GM21786 (cell line): ENCODE data around the gene SMTN.
A peak's percentile ranks its signal among the peaks of the same experiment; 100 is the strongest.
"Not testable (repeated sequence)": the region's sequence is repeated elsewhere in the genome, so short reads cannot be mapped to it uniquely, and the experiment has no call there.

Source experiments
- ATAC-seq: cut with Tn5 transposase; IDR thresholded peaks from one replicate; pipeline ENCODE4 v1.9.1; 2021; ENCODE audit not compliant: unreplicated experiment

Gene SMTN

DNA sequence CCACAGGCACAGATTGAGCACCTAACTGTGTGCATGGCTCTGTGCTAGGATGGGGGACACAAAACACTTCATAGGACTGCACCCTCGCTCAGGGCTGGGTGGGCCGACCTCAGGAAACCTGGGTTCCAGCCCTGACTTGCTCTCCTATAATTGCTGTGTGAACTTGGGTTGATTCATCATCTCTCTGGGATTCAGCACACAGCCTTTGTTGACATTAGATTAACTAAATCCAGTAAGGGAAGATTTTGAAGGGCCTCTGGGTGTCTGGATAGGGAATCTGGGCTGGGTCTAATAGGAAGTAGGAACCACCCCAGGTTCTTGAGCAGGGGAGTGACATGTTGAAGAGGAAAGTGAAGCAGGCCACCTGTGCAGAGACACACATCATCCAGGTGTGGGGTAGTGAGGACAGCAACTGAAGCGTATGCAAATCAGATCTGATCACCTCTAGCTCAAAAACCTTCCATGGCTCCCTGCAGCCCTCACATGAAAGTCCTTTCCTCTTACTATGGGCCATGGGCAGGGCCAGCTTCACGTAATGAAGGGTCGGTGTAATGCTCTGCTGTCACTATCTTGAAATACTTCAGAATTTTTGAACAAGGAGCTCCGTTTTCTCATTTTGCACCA, 11.3 kb upstream of the SMTN start:
- ATAC-seq = not testable (repeated sequence)

DNA sequence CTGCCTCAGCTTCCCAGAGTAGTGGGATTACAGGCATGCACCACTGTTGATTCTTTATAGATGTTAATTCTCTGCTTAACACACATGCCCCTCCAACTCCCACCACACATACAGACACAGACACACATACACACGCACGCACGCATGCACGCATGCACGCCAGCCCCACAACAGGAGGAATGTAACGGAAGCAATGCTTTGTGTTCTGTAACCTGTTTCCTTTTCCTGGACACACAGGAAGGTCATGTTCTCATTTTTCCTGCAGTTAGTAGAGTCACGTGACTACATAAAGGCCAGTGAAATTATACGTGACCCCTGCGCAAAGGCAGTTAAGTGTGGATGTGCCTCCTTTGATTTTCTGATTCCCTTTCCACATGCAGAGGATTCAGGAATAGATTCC, 8.0 kb upstream of the SMTN start:
- ATAC-seq = not testable (repeated sequence)

- ATAC-seq = not testable (repeated sequence)
These were observed 7.5 kb upstream of the SMTN start for GRCh38 chr22:31073545-31074145.

GRCh38 chr22:31075961-31076360, 5.2 kb upstream of the SMTN start:
- no peak for ATAC-seq

GRCh38 chr22:31077681-31078080, 3.4 kb upstream of the SMTN start:
- ATAC-seq = no peak

GRCh38 chr22:31078389-31078788, 2.7 kb upstream of the SMTN start:
- not testable (repeated sequence) for ATAC-seq

- no peak for ATAC-seq
These were observed 1.9 kb upstream of the SMTN start for GRCh38 chr22:31079095-31079642.

- ATAC-seq = no peak
These were observed 812 bp upstream of the SMTN start for GRCh38 chr22:31080164-31080847.

DNA sequence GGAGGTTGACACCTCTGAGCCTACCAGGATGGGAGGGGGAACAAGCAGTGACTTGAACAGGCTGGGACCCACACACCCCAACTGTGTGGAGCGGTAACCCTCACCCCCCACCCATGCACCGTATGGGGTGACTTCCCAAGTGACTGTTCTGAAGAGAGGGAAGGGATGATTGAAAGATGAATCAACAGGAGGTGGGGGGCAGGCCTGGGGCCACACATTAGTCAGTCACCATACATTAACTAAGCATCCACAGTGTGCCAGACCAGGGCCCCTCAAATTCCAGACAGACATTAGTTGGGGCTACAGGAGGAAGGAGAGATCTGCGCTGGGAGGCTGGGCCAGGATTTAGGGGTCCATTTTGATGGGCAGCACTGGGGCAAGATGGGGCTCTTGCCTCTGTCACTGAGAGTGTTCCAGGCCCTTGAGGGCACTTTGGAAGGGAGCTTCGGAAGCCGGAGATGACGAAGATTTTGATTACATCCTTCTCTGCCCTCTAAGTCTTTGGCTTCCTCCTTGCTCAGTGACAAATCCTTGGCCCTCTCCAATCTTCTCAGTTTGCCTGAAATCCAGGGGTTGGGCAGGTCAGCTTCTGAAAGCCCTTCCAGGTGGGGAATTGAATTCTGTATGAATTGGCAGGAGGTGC, 966 bp downstream of the SMTN start:
- ATAC-seq = no peak

GRCh38 chr22:31082606-31083376, 1.7 kb downstream of the SMTN start:
- no peak for ATAC-seq

GRCh38 chr22:31083377-31083768, 2.3 kb downstream of the SMTN start:
- ATAC-seq = no peak

GRCh38 chr22:31083923-31084810, 3.0 kb downstream of the SMTN start:
- no peak for ATAC-seq

- ATAC-seq = peak; percentile 45
These were observed 3.8 kb downstream of the SMTN start for GRCh38 chr22:31084811-31085492.

DNA sequence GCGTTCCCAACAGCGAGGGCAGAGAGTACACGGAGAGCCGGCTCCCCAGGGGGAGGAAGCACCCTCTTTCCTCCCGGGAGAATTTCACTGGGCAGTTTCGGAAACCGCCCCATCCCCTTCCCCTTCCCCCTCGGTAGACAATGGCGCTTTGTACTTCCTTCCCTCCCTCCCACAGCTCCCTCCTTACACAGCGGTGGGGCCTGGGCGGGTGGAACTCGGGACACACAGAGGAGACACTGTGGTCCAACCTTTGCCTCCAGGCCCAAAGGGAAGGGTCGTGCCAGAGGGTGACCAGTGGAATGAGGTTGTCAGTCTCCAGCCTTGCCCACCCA, 4.3 kb downstream of the SMTN start:
- no peak for ATAC-seq

DNA sequence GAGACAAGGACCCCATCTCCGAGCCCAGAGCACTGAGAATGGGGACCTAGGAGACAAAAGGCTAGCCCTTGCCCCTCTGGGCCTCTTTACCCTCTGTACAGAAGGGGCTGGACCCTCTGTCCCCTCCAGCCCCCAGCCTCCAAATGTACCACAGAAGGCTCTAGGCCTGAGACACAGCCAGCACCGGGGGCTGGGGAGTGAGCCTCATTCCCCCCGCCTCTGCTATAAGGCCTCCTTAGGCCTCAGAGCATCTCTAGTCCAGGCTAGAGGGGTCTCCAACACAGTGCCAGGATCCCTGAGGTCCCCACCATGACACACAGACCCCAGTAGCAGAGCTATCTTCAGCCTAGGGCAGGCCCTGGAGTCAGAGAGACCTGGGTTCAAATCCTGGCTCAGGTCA, 4.8 kb downstream of the SMTN start:
- ATAC-seq = no peak

- no peak for ATAC-seq
These were observed 5.7 kb downstream of the SMTN start for GRCh38 chr22:31086703-31087330.

GRCh38 chr22:31087744-31088215, 6.7 kb downstream of the SMTN start:
- ATAC-seq = no peak

- ATAC-seq = no peak
These were observed 7.3 kb downstream of the SMTN start for GRCh38 chr22:31088233-31088986.
